GM12865 (cell line): Measurements from ENCODE around the gene CRYGA.

ENCODE experiments used
- DNase-seq: peaks from one replicate; pipeline ENCODE4 v3.0.0; 2010; ENCODE audit warnings: low read depth
- H3K4me3 ChIP-seq: 2 replicates; pipeline ENCODE4 v1.5.1; 2011; ENCODE audit warnings: mild to moderate bottlenecking, low read depth, low read length, control low read depth
- CTCF ChIP-seq: IDR thresholded peaks from 2 replicates; pipeline ENCODE4 v1.5.1; 2011; ENCODE audit warnings: low read length, control low read depth, low read depth, inconsistent platforms; ENCODE audit not compliant: insufficient read depth; ENCODE audit errors: missing control alignments

CRYGA gene

GRCh38 chr2:208183526-208183925 lies 20.1 kb upstream of the CRYGA start:
- no peak for DNase-seq
- no peak overlapping the region for H3K4me3 ChIP-seq
- TF ChIP-seq CTCF, result no peak

GRCh38 chr2:208182835-208183234 lies 19.4 kb upstream of the CRYGA start:
- DNase-seq, result no peak
- TF ChIP-seq CTCF, result no peak
- no peak overlapping the region for H3K4me3 ChIP-seq

GRCh38 chr2:208179028-208179609 lies 15.7 kb upstream of the CRYGA start:
- no peak for TF ChIP-seq CTCF
- no peak overlapping the region for H3K4me3 ChIP-seq
- DNase-seq, result no peak

- no peak overlapping the region for H3K4me3 ChIP-seq
- TF ChIP-seq CTCF, result no peak
- DNase-seq, result no peak
Measured at GRCh38 chr2:208175840-208176153, 12.4 kb upstream of the CRYGA start.

GRCh38 chr2:208175069-208175839 lies 11.9 kb upstream of the CRYGA start:
- TF ChIP-seq CTCF, result peak; percentile 91
- peak; percentile 64 for DNase-seq
- no peak overlapping the region for H3K4me3 ChIP-seq

DNA sequence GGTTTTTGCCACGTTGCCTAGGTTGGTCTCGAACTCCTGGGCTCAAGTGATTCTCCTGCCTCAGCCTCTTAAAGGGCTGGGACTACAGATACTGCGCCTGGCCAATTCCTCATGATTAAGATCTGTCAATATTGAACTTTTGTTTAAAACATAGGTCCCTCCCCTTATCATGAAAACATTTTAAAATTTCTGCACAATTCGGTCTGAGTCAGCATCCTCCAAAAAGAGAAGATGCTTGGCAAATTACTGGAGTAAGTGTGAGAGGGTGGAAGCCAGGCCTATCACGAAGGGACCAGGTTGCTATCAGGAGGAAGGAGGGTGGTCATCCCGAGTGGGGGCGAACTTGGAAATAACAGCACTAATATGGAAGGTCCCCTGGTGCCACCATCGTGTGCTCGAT lies 10.8 kb upstream of the CRYGA start:
- no peak for TF ChIP-seq CTCF
- no peak overlapping the region for H3K4me3 ChIP-seq
- DNase-seq, result no peak

DNA sequence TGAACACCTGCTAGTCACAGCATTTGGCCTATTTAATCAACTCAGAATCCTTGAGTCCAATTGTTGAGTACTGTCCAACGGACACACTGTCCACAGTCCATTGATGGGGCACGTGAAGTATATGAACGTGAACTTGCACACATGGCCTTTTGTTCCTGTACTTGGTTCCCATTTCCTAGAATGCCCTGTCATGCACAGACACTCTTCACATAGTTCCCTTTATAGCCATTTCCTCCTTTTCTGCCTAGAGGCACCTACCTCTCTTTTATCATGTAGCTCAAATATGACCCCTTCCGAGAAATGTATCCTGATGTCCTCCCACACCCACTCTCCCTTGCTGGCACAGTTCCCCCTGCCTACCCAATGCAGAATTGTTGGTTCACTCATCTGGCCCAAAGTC lies 8.7 kb upstream of the CRYGA start:
- no peak for DNase-seq
- no peak overlapping the region for H3K4me3 ChIP-seq
- TF ChIP-seq CTCF, result no peak
